Endothelial cell (in vitro differentiated cells): ENCODE data around the gene PLCL2. TPM values are rescaled to one million over a fixed set of nuclear protein-coding genes. Genes with fewer than 3 reads are reported as not detected.

ENCODE experiments used
- DNase-seq: peaks from one replicate; pipeline ENCODE4 v3.0.0; 2021; ENCODE audit warnings: low spot score
- H3K27ac Mint-ChIP-seq: one replicate; pipeline ENCODE4 v1.8.0; 2021; ENCODE audit warnings: mixed read lengths, inconsistent platforms; ENCODE audit not compliant: unreplicated experiment
- H3K27me3 Mint-ChIP-seq: one replicate; pipeline ENCODE4 v1.8.0; 2021; ENCODE audit warnings: mild to moderate bottlenecking, moderate library complexity, mixed read lengths, inconsistent platforms; ENCODE audit not compliant: unreplicated experiment
- H3K36me3 Mint-ChIP-seq: one replicate; pipeline ENCODE4 v1.8.0; 2021; ENCODE audit warnings: mild to moderate bottlenecking, low read depth, mixed read lengths, inconsistent platforms; ENCODE audit not compliant: unreplicated experiment
- H3K4me1 Mint-ChIP-seq: one replicate; pipeline ENCODE4 v1.8.0; 2021; ENCODE audit warnings: mild to moderate bottlenecking, mixed read lengths, inconsistent platforms; ENCODE audit not compliant: unreplicated experiment
- H3K4me3 Mint-ChIP-seq: one replicate; pipeline ENCODE4 v1.8.0; 2021; ENCODE audit warnings: mild to moderate bottlenecking, mixed read lengths, inconsistent platforms; ENCODE audit not compliant: unreplicated experiment
- H3K9me3 Mint-ChIP-seq: one replicate; pipeline ENCODE4 v1.8.0; 2021; ENCODE audit warnings: mixed read lengths, inconsistent platforms; ENCODE audit not compliant: unreplicated experiment
- CTCF ChIP-seq: fragments of 200-600 bp; sonication (generic); IDR thresholded peaks from one replicate; pipeline ENCODE4 v1.5.0; 2021; ENCODE audit warnings: antibody characterized with exemption; ENCODE audit not compliant: unreplicated experiment
- total RNA-seq: library from RNA; stranded (reverse); fragmentation: NEBNext Ultra II Directional; extraction: Animal tissue kit (Norgen Biotek cat#: 25700); gene quantifications from one replicate; pipeline ENCODE4 v1.2.1, GENCODE V29; 2021; ENCODE audit not compliant: unreplicated experiment

Gene PLCL2
- total RNA-seq, 1 donor from 2014 or later = 18.8 TPM

- H3K27ac Mint-ChIP-seq = no peak overlapping the region
- no peaks in the 10 kb centered on the region for H3K27me3 Mint-ChIP-seq
- no peak for TF ChIP-seq CTCF
- no peaks in the 10 kb centered on the region for H3K4me1 Mint-ChIP-seq
- H3K4me3 Mint-ChIP-seq = no peak overlapping the region
- no peaks in the 10 kb centered on the region for H3K36me3 Mint-ChIP-seq
- DNase-seq = no peak
- H3K9me3 Mint-ChIP-seq = no peaks in the 10 kb centered on the region
Measured at GRCh38 chr3:17013050-17013449, 128.3 kb downstream of the PLCL2 start.

GRCh38 chr3:17013571-17013970, 128.8 kb downstream of the PLCL2 start:
- TF ChIP-seq CTCF = no peak
- H3K4me1 Mint-ChIP-seq = no peaks in the 10 kb centered on the region
- no peaks in the 10 kb centered on the region for H3K9me3 Mint-ChIP-seq
- H3K27me3 Mint-ChIP-seq = no peaks in the 10 kb centered on the region
- no peak overlapping the region for H3K4me3 Mint-ChIP-seq
- H3K27ac Mint-ChIP-seq = no peak overlapping the region
- no peaks in the 10 kb centered on the region for H3K36me3 Mint-ChIP-seq
- no peak for DNase-seq

DNA sequence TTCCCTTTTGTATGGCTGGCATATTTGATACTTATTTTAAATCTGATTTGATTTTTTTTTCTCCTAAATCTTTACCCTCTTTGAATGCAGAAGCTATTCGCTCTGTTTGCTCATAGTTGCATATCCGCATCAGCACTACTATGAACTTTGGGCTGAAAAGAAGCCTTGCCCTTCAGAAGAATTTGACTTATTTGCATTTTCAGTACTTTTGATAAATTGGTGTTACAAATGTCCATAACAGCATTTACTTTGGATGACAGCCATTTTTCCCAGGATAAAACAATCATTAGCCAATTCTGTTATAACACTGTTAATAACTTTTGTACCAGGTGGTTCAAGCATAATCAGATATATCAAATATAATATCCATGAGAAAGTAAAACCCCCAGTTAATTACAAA, 129.5 kb downstream of the PLCL2 start:
- H3K36me3 Mint-ChIP-seq = no peaks in the 10 kb centered on the region
- no peak overlapping the region for H3K4me3 Mint-ChIP-seq
- no peak overlapping the region for H3K27ac Mint-ChIP-seq
- no peaks in the 10 kb centered on the region for H3K9me3 Mint-ChIP-seq
- no peaks in the 10 kb centered on the region for H3K4me1 Mint-ChIP-seq
- no peak for DNase-seq
- H3K27me3 Mint-ChIP-seq = no peaks in the 10 kb centered on the region
- TF ChIP-seq CTCF = no peak

GRCh38 chr3:17014709-17015108, 130.0 kb downstream of the PLCL2 start:
- no peak for DNase-seq
- H3K36me3 Mint-ChIP-seq = no peaks in the 10 kb centered on the region
- H3K9me3 Mint-ChIP-seq = no peaks in the 10 kb centered on the region
- no peak for TF ChIP-seq CTCF
- H3K4me1 Mint-ChIP-seq = no peaks in the 10 kb centered on the region
- no peak overlapping the region for H3K4me3 Mint-ChIP-seq
- no peak overlapping the region for H3K27ac Mint-ChIP-seq
- no peaks in the 10 kb centered on the region for H3K27me3 Mint-ChIP-seq

DNA sequence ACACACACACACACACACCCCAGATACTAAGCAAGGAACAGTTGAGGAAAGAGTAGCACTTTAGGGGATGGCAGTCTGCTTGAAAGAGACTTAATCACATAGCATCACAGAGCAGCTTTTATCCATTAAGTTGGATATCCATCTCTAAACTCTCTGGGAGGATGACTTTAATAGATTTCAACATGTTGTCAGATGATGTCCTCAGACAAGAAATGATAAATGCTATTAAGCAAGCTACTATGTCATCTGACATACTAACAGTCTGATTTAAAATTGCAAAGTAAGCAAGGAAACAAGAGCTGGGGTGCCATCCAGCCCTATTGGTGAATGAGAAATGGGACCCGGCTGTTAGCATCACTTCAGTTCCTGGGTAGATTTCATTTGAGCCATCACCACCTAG, 136.9 kb downstream of the PLCL2 start:
- Mint-ChIP-seq H3K9me3 (no peaks in the 10 kb centered on the region), H3K36me3 (no peaks in the 10 kb centered on the region), H3K4me3 (no peak overlapping the region), H3K27ac (no peak overlapping the region), H3K27me3 (no peaks in the 10 kb centered on the region), H3K4me1 (no peaks in the 10 kb centered on the region)
- no peak for DNase-seq
- no peak for TF ChIP-seq CTCF
